GM23248 (cell line): Measurements from ENCODE around the gene PLA2G5. TPM values are rescaled to one million over a fixed set of nuclear protein-coding genes. Genes with fewer than 3 reads are reported as not detected.

Source experiments
- DNase-seq: peaks from one replicate; pipeline ENCODE4 v3.0.0-alpha.2; 2015
- H2AFZ ChIP-seq: fragments of 200-600 bp; sonication (generic); 2 replicates; pipeline ENCODE4 v1.6.1; 2016; ENCODE audit warnings: antibody characterized with exemption
- H3F3A ChIP-seq: fragments of 200-600 bp; sonication (generic); 2 replicates; pipeline ENCODE4 v1.6.1; 2016; ENCODE audit warnings: mild to moderate bottlenecking, antibody characterized with exemption, mixed run types; ENCODE audit not compliant: insufficient read depth
- H3K27ac ChIP-seq: fragments of 200-600 bp; sonication (generic); 2 replicates; pipeline ENCODE4 v1.5.1; 2016; ENCODE audit warnings: mild to moderate bottlenecking
- H3K27me3 ChIP-seq: fragments of 200-600 bp; sonication (generic); replicated peaks from 2 replicates; pipeline ENCODE4 v1.6.1; 2016; ENCODE audit warnings: mild to moderate bottlenecking; ENCODE audit not compliant: insufficient read depth
- H3K36me3 ChIP-seq: fragments of 200-600 bp; sonication (generic); 2 replicates; pipeline ENCODE4 v1.6.1; 2016; ENCODE audit warnings: low read depth, mild to moderate bottlenecking
- H3K4me1 ChIP-seq: fragments of 200-600 bp; sonication (generic); 2 replicates; pipeline ENCODE4 v1.6.1; 2016; ENCODE audit warnings: mild to moderate bottlenecking; ENCODE audit not compliant: insufficient read depth
- H3K4me2 ChIP-seq: fragments of 200-600 bp; sonication (generic); one replicate; pipeline ENCODE4 v1.6.1; 2016; ENCODE audit warnings: mild to moderate bottlenecking; ENCODE audit not compliant: unreplicated experiment
- H3K4me3 ChIP-seq: fragments of 200-600 bp; sonication (generic); 2 replicates; pipeline ENCODE4 v1.5.1; 2016; ENCODE audit warnings: mild to moderate bottlenecking
- H3K79me2 ChIP-seq: fragments of 200-600 bp; sonication (generic); 2 replicates; pipeline ENCODE4 v1.6.1; 2016; ENCODE audit warnings: mild to moderate bottlenecking; ENCODE audit not compliant: insufficient read depth
- H3K9ac ChIP-seq: fragments of 200-600 bp; sonication (generic); 2 replicates; pipeline ENCODE4 v1.6.1; 2016; ENCODE audit warnings: mild to moderate bottlenecking
- H3K9me2 ChIP-seq: fragments of 200-600 bp; sonication (generic); 2 replicates; pipeline ENCODE4 v1.6.1; 2016; ENCODE audit warnings: mixed run types, mild to moderate bottlenecking, moderate library complexity; ENCODE audit not compliant: insufficient read depth
- H3K9me3 ChIP-seq: fragments of 200-600 bp; sonication (generic); one replicate; pipeline ENCODE4 v1.6.1; 2017; ENCODE audit warnings: low read depth
- H4K20me1 ChIP-seq: fragments of 200-600 bp; sonication (generic); 2 replicates; pipeline ENCODE4 v1.6.0; 2016; ENCODE audit not compliant: insufficient read depth
- EZH2 ChIP-seq: fragments of 200-600 bp; sonication (generic); IDR thresholded peaks from 2 replicates; pipeline ENCODE4 v1.6.1; 2018; ENCODE audit warnings: antibody characterized with exemption, mild to moderate bottlenecking; ENCODE audit not compliant: insufficient read depth, poor library complexity, severe bottlenecking
- EZH2phosphoT487 ChIP-seq: fragments of 200-600 bp; sonication (generic); IDR thresholded peaks from 2 replicates; pipeline ENCODE4 v1.6.1; 2018; ENCODE audit warnings: antibody characterized with exemption, moderate library complexity, mild to moderate bottlenecking, low read depth; ENCODE audit not compliant: insufficient read depth
- whole genome bisulfite sequencing, 2 experiments: methylation state at CpG; one replicate each; pipeline ENCODE4 v1.1.6; 2015 to 2017; ENCODE audit warnings: low lambda C conversion rate in 2 of 2, low coverage in 1 of 2; ENCODE audit errors: missing lambda C conversion rate in 2 of 2; 5-methylcytosine and 5-hydroxymethylcytosine counted together
- in situ Hi-C: fragments of 300-500 bp; cut with MboI; formaldehyde crosslinking; loops from 2 replicates; pipeline ENCODE4 v1.15.0; 2020
- polyA plus RNA-seq: library from polyadenylated mRNA; unstranded; fragments of >200 nt; fragmentation: Nextera tagmentation; extraction: Ambion mirVana; gene quantifications from 2 replicates; pipeline ENCODE4 v1.2.1, GENCODE V29; 2016
- total RNA-seq: library from RNA; depleted of rRNA; stranded (reverse); fragments of >200 nt; shearing (Covaris generic); gene quantifications from 2 replicates; pipeline ENCODE4 v1.2.3, GENCODE V29; 2014

Gene PLA2G5
- total and polyA plus RNA-seq, 2 experiments from 2014 or later, result 0.16 TPM; not detected in 1

GRCh38 chr1:20061866-20062265 lies 8.1 kb upstream of the PLA2G5 start:
- Histone ChIP-seq H2AFZ (no peak overlapping the region), H3K79me2 (no peaks in the 10 kb centered on the region), H3K9me3 (no peaks in the 10 kb centered on the region), H3F3A (peaks cover 21% of the 10 kb centered on the region), H3K27ac (no peak overlapping the region), H3K9ac (no peak overlapping the region), H4K20me1 (no peaks in the 10 kb centered on the region), H3K36me3 (no peaks in the 10 kb centered on the region), H3K27me3 (no peaks in the 10 kb centered on the region), H3K4me1 (peaks cover 38% of the 10 kb centered on the region), H3K4me2 (no peak overlapping the region), H3K9me2 (no peaks in the 10 kb centered on the region), H3K4me3 (no peak overlapping the region)
- peak; percentile 35 for DNase-seq
- in situ Hi-C loops, result no loop called here
- WGBS, 2 experiments, result 81 to 93% methylated on average over 4 of the region's 4 CpGs
- TF ChIP-seq EZH2 (no peak), EZH2phosphoT487 (no peak)

GRCh38 chr1:20063861-20064292 lies 6.1 kb upstream of the PLA2G5 start:
- Histone ChIP-seq H3K9me2 (no peaks in the 10 kb centered on the region), H3K79me2 (no peaks in the 10 kb centered on the region), H3K4me1 (peaks cover 23% of the 10 kb centered on the region), H3K27me3 (no peaks in the 10 kb centered on the region), H2AFZ (no peak overlapping the region), H4K20me1 (no peaks in the 10 kb centered on the region), H3K27ac (no peak overlapping the region), H3K36me3 (no peaks in the 10 kb centered on the region), H3K4me3 (no peak overlapping the region), H3K9ac (no peak overlapping the region), H3F3A (peaks cover 9% of the 10 kb centered on the region; the same call in 1 of the 2 replicates), H3K4me2 (no peak overlapping the region), H3K9me3 (no peaks in the 10 kb centered on the region)
- in situ Hi-C loops, result no loop called here
- 3 to 5% methylated on average over 2 of the region's 2 CpGs for whole genome bisulfite sequencing, 2 experiments
- TF ChIP-seq EZH2 (no peak), EZH2phosphoT487 (0 out of 2 replicates have a peak, but pooled peaks have one; percentile 42)
- DNase-seq, result peak; percentile 92

GRCh38 chr1:20068722-20069121 lies 1.3 kb upstream of the PLA2G5 start:
- Histone ChIP-seq H3K27ac (no peak overlapping the region), H3K9me2 (no peaks in the 10 kb centered on the region), H3K36me3 (no peaks in the 10 kb centered on the region), H3K79me2 (no peaks in the 10 kb centered on the region), H4K20me1 (no peaks in the 10 kb centered on the region), H2AFZ (no peak overlapping the region), H3K4me1 (peaks cover 27% of the 10 kb centered on the region), H3K4me3 (no peak overlapping the region), H3K9ac (no peak overlapping the region), H3K27me3 (no peaks in the 10 kb centered on the region), H3F3A (peaks cover 9% of the 10 kb centered on the region; the same call in 1 of the 2 replicates), H3K4me2 (no peak overlapping the region), H3K9me3 (no peaks in the 10 kb centered on the region)
- 96 to 97% methylated on average over 7 of the region's 7 CpGs for WGBS, 2 experiments
- TF ChIP-seq EZH2 (no peak), EZH2phosphoT487 (no peak)
- in situ Hi-C loops, result no loop called here
- DNase-seq, result no peak

- Histone ChIP-seq H3K79me2 (no peaks in the 10 kb centered on the region), H2AFZ (peak overlapping the region; percentile 35; the same call in 1 of the 2 replicates), H4K20me1 (no peaks in the 10 kb centered on the region), H3K9me2 (no peaks in the 10 kb centered on the region), H3K27me3 (no peaks in the 10 kb centered on the region), H3K9me3 (no peaks in the 10 kb centered on the region), H3K4me2 (no peak overlapping the region), H3K4me1 (peaks cover 39% of the 10 kb centered on the region), H3K9ac (no peak overlapping the region), H3K36me3 (no peaks in the 10 kb centered on the region), H3K27ac (no peak overlapping the region), H3F3A (peaks cover 17% of the 10 kb centered on the region; the same call in 1 of the 2 replicates), H3K4me3 (no peak overlapping the region)
- 95 to 98% methylated on average over 10 of the region's 10 CpGs for WGBS, 2 experiments
- in situ Hi-C loops, result no loop called here
- no peak for TF ChIP-seq EZH2
- TF ChIP-seq EZH2phosphoT487, result no peak
- no peak for DNase-seq
Observed at GRCh38 chr1:20070357-20070756, 363 bp downstream of the PLA2G5 start.
